NCI-H526 treated with DMSO at 0.1 percent for 48 hours (cell line): ENCODE data around the gene PLXNB1.

Experiments
- DNase-seq: peaks from one replicate; lab custom pipeline; 2025; lab: John Stamatoyannopoulos, UW

PLXNB1 gene

DNA sequence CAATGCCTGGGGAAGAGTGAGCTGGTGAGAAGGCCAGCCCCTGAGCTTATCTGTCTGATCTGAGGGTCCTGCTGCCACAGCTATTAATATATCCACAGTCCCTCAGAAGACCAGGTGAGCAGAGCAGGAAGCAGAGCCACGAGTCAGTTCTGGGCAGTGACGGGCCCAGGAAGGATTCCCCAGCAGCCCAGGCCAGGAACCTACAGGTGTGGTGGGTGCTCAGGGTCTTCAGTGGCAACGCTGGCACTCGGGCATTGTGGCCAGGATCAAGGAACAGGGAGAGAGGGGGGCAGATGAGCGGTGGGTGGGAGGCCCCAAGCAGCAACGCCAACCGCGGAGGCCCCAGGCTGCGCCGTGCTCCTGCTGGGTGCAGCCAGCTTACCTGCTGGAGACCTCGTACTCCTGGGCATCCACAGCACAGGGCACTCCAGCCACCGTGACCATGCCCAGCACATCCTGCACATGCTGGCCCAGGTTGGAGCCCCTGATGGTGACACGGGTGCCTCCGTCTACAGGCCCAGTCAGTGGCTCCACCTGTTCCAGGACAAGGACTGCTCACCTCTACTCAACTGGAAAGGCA is 12.3 kb downstream of the PLXNB1 start:
- DNase-seq: no peak

DNA sequence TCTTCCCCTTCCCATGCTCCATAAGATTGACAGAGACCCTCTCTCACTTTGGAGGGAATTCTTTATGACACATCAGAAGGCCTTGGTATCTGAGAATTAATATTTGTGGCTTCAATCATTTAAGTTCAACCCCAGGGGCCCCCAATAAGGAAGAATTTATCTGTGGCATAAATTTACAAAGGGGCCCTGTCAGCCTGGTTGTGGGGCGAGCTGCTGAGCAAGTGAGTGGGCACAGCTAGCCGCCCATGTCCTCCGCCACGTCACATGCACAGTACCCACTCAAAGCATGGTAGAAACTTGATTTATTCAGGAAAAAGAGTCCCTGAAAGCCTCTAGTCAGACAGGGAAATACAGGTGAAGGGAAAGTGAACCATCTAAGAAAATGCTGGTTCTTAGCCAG is 13.3 kb downstream of the PLXNB1 start:
- DNase-seq: no peak

DNA sequence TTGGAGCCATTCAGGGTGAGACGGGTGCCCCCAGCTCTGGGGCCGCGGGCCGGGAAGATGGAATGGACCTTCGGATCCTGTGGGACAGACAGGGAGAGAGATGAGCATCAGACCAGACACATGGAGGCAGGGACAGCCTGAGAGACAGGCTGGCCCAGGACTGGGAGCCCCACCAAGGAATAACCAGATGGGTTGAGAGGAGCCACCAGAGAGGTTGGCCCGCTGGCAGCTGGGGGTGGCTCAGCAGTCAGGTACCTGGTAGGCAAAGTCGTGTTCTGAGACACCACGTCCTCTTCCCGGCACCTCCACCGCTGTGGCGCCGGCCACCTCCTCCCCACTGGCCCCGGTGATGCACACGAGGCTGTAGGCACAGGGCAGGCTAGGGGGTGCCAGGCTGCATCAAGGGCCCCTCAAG is 13.8 kb downstream of the PLXNB1 start:
- DNase-seq: no peak

DNA sequence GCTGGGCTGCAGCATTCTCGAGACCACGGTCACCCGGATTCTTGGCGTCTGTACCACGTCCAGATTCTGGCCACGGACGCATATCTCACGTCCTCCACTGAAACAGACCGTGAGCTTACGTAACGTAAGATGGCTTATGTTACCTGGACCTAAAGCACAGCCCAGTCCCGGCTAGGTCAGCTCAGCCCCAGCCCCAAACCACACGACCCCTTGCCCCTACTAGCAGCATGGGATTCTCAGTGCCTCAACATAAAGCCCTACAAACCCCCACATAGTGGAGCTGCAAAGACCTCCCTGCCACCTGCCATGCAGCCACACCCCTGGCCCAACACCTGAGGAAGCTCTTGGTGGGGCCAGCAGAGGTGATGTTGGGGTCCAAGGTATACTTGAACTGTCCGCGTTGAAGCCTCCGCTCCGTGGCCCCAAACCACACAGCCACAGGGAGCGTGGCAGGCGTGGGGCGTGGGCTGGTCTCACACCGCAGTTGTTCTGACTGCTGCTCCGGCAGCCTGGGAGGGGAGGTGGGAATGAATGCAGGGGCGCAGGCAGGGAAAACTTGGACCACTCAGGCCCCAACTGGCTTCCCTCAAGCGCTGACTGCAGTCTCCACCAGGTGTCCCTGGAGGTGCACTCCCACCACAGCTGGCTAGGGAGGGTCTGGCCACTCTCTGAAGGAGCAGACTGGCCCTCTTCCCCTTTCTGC is 14.5 kb downstream of the PLXNB1 start:
- DNase-seq: no peak

DNA sequence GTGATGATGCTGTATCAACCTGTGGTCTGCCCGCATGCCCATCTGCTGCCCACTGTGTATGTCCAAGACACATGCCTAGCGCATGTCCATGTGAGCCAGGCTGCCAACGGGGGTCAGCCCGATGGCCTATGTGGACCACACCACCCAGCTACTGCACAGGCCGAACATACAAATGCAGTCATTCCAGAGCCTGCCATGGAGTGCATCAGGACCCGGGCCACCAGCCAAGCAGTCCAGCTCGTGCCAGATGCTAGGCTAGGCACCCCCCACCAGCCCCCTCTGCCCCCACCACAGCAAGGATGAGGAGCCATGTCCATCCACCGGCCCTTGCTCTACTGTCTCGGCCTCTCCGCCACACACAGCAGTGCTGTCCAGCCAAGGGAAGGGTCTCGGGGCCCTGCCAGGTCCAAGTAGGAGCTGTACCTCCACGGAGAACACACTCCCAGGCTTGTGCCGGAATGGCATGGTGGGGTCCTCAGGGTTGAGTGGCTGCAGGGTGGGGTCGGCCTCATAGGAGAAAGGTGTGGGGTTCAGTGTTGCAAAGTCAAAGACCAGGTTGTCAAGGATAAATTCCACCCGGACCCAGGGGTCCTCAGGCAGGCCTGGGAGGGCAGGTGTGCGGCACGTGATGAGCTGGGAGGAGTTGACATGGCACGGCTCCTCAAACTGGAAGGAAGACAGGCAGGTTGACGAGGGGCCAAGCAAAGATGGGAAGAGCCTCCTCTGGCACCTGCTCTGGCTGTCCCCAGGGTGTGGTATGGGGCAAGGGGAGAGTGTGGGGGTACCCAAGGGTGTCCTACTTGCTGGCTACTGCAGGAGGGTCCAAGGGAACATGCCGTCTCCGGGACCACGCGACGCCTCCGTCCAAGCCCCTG is 15.3 kb downstream of the PLXNB1 start:
- no peak for DNase-seq

DNA sequence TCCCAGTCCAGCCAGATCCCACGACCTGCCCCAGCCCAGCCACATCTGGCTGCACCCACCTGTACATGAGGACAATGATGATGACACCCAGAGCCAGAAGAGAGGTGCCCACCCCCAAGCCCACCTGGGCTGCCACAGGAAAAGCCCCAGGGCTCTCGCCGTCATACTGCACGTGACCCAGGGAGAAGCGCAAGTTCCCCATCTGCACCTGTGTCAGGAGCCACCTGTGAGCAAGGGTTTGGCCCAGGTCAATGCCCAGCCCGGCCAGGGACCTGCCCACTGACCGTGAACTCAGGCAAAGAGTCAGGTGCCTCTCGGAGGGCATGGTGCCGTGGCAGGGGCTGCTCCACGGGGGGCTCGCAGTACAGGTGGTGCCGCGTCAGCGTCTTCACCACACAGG is 16.3 kb downstream of the PLXNB1 start:
- no peak for DNase-seq

DNA sequence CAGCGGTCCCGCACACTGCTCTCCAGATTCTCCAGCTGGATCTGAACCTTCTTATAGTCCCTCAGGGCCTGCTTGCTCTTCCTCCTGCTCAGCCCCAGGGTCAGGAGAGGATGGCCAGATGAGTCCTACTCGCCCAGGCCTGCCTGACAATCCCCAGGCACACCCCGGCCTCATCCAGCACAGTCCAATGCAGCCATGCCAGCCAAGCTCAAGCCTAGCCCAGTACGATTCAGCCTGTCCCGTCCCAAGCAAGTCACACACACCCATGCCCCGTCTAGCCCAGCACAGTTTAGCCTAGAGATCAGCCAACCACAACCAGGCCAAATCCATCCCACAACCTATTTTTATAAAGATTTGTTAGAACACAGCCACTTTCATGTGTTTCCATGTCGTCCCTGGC is 16.8 kb downstream of the PLXNB1 start:
- no peak for DNase-seq

DNA sequence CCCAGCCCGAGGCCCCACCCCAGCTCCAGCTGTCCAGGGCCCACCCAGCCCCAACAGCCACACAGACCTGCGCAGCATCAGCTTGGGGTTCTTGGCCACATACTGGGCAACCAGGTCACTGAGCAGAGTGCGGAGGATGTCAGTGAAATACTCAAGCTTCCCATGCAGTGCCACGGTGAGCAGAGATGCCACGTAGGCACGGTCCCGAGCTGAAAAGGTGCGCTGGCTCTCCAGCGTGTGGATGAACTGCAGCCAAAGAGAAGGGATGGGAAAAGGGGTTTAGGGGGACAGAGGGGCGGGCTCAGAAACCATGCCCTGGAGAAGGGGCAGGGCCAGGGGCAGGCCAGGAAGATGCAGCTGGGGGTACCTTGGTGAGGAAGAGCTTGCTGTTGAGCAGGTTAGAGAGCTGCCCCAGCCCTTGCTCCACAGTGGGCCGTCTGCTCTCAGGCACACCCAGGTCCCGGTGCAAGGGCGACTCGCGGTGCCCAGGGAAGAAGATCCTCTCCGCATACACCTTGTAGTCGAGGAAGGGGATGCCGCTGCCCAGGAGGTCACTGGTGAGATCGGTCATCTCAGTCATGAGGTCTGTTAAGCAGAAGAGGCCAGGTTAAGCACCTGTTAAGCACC is 17.4 kb downstream of the PLXNB1 start:
- DNase-seq: no peak

DNA sequence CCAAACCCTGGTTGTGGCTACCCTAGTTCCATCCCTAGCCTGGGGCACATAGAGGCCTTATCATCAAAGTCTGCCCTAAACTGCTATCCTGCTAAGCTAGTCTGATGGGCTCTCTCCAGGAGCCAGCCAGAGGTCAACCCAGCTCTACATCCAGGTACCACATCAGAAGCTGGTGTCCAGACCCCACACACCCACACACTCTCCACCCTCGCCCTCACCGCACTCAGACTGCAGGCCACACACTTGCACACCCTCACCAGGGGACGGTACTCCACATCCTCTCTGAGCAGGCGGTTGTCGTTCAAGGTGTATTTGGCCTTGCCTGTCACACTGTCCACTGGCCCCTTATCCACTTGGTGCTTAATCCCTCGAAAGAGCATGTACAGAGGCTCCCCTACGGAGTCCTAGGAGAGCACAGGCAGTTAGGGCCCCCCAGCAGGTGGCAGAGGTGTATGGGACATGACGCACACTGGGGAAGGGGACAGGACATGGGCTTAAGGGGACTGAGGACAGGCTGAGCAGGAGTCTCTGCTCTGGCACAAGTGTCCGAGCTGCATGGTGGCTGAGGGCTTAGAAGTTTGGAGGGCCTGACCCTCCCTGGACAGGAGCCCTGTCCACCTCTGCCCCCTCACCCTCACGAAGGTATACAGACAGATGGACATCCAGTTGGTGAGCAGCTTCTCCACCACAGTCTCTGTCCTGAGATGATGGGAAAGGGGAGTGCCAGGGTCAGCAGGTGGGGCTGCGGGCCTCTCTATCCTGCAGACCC is 18.1 kb downstream of the PLXNB1 start:
- DNase-seq: no peak

DNA sequence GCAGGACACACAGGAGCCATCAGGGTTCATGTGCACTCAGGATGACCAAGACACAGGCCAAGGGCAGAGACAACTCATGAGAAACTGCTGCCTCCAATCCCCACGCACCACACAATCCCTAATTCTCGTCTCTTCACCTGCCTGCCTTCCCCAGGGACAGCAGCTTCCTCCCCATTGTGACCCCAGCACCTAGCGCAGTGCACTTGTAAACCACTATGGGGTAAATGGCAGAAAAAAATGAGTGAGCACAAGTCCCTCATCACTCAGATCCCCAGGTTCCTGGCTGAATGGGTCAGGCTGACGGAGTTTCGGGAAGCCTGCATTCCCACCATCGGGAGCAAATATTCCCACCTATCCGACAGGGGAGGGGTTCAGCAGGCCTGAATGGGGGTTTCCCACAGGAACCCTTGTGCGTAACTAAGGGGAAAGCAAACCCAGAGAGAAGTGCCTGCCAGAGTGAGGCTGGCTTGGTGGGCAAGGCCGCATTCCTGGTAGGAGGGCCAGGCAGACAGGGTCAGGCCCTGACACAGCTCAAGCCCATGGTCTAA is 18.8 kb downstream of the PLXNB1 start:
- no peak for DNase-seq

DNA sequence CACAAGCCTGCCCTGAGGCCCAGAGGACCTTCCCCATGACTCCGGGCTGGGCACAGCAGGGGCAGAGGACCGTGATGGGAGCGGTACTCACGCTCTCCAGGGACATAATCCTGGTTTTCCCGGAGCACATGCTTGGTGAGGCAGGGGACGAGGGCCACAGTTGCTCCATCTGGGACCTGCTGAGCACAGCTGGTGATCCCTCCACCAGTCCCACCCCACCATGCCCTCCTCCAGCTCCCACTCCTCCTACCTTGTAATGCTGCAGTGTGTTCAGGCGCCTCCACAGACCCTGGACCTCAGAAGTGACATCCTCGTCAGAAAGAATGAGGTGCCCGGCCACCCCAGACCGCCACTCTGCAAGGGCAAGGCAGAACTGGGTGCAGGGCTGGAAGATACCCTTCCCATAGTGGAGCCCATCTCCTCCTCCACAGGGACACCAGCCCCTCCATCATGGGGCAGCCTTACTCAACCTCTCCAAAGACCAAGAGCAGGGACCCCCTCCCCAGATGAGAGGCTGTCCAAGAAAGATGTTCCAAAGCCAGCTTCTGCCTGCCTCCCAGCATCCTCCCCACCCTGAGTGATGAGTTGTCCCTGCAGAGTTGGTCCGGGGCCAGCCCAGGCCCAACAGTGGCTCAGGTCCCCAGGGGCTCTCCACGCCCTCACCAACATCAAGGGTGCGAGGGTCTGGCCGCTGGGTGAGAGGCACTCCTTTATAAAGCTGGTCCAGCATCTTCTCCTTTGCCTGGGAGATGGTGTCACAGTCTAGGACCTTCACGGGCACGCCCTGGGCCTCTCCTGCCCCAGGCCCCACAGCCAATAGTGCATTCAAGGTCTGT is 19.5 kb downstream of the PLXNB1 start:
- DNase-seq: no peak

DNA sequence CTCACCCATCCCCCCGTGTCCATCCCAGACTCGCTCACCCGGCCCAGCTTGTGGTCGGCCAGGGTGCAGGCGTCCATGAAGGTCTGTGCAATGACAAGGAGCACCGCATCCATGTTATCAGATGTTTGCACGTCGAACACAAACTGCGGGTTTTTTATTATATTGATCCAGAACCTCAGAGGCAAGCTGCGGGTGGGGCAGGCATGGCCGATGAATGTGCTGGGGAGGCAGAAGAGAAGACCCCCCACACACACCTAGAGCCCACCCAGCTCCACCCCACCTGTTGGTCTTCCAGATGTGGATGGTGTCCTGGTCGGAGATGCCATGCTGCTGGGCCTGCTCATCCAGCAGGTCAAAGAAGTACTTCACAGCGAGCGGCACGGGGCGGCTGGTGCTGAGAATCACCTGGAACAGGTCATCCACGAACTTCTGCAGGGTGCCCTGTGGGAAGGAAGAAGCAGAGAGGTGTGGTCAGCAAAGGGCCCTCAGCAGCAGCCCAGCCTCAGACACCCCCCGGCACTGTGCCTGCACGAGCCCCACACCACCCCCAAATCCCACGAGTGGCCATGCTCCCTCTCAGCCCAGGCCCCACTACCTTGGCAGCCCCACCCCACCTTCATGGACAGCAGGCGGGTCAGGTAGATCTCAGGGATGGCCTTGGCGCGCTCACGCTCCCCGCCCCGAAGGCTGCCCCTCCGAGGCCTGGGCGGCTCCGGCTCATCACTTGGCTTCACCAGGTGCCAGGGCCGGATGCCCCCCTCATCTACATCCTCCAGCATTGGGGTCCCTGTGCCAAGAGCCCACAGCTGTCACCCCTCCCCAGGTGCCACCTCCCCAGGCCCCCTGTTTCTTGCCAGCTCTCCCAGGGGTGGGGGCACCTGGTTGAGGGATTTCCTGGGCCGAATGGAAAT is 20.3 kb downstream of the PLXNB1 start:
- no peak for DNase-seq

DNA sequence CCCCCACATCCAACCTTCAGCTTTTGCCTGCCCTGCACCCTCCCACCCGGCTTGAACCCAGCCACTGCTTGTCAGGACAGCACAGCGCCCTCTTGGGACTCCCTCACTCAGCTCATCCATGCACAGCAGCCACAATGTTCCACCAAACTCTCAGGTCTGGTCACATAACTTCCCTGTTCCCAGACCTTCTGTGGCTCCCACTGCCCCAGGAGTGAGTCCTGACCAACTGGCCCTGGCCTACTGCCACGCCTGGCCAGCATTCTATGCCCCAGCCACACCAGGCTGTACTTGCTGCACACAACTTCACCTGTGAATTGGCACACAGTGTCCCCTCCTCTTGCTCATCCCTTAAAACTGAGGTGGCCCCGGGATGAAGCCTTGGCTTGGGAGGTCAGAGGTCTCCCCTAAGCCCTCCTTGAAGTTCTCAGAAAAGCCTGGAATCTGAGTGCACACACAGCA is 21.0 kb downstream of the PLXNB1 start:
- no peak for DNase-seq

DNA sequence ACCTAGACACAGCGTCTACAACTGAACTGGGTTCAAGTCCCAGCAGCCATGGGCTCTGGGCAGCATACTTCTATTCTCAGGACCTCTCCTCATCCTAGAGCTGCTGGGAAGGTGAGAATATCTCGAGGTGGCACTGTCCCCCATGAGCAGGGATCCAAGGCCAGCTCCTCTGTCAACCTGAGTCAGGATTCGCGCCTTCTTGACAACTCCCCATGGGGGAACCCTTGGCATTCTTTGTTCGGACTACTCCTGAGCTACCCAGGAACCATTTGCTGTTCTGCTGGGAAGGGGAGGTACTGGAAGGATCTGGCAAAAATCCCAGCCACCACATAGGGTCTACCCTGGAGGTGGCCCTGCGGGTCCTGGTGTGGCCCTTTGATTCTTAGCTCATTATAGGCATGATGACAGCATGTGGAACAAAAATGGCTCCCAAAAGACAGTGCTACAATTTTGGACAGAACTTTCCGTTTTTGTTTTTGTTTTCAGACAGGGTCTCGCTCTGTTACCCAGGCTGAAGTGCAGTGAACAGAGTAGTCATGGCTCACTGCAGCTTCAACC is 22.3 kb downstream of the PLXNB1 start:
- DNase-seq: no peak

DNA sequence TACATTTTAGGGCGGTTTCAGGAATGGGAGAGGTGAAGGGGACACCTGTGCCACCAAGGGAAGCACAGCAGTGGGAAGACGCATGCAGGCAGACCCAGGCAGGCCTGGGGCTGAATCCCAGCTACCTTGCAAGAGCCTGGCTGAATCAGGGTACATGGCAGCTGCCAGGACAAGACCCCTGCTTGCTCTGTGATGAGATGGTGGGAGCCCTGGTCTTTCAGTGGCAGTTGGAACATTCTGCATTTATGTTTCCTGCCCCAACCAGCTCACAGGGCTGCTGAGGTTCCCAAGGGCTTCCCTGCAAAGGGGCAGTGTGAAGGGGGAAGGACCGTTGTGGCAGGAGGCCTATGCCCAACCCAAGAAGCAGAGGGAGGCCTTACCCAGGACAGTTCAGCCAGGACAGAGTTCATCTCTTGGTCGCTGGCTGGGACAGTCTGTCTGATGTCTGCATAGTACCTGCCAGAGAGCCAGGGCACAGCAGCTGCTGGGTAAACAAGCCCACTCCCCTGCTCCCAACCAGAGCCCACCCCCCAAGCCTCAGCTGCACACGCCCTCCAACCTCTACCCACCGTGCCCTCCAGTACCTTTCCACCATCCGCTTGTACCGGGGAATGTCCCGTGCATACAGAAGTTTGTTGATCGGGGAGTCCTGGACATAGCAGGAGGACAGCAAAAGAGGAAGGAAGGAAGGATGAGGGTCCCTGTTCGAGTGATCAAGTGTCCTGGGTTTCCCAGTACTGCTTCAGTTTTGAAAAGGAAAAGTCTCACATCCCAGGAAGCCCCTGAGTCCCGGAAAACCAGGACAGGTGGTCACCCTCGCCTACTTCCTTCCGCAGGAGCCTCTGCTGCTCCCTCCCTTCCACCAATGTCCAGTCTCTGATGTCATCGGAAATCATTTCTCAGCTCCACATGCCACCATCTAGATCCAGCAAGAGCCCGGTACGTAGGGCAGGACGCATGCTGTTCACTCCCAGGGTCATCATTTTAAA is 23.1 kb downstream of the PLXNB1 start:
- DNase-seq: no peak

DNA sequence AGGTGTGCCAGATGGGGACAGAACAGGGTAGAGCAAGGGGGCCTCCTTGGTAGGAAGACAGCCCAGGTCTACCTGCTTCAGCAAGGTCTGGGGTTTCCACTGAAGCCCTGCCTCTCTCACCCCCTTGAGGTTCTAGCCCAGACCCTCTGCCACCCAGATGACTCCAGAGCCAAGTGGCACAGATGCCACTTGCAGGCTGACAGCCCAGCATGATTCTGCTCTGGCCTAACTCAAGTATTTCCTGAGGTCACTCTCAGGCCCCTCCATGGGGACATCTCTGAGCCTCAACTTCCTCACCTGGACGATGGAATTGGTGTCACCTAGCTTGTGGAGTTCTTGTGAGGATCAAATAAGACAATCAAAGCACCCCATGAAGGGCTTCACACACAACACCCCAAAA is 23.9 kb downstream of the PLXNB1 start:
- DNase-seq: no peak

DNA sequence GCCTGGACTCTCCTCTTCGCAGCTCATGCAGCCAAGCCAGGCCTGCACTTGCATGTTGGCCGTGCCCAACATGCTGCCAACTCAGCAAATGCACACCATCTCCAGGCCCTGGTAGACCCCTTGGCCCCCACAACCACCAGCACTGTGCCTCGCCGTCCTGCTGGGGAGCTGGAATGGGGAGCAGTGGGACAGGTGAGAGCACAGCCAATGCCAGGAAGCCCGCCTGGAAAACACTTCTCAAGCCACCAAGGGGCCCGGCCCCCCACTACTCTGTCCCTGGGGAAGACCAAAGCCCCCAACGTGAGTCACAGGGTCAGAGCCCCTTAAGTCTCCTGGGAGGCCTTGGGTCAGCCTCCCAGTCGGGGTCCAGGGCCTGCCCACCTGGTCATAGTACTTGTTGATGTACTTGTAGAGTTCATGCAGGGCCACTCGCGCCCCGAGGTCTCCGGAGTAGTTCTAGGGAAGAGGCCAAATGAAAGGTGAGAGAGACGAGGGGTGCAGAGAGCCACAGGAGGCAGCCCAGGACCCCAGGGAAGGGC is 24.5 kb downstream of the PLXNB1 start:
- no peak for DNase-seq
